ENCODE measurements around the gene CFAP20DC.
"Not testable (repeated sequence)": the region's sequence is repeated elsewhere in the genome, so short reads cannot be mapped to it uniquely, and the experiment has no call there.

CFAP20DC gene

GRCh38 chr3:58996730-58997129 is 53.1 kb downstream of the CFAP20DC start:
- H3K9me3 Mint-ChIP-seq = no peaks in the 10 kb centered on the region
- no peak overlapping the region for H3K27ac Mint-ChIP-seq
- H3K4me1 Mint-ChIP-seq = peaks cover 11% of the 10 kb centered on the region
- H3K27me3 Mint-ChIP-seq = no peaks in the 10 kb centered on the region
- no peaks in the 10 kb centered on the region for H3K36me3 Mint-ChIP-seq
- no peak for ATAC-seq
- H3K4me3 Mint-ChIP-seq = no peak overlapping the region

GRCh38 chr3:58994746-58995330 is 55.0 kb downstream of the CFAP20DC start:
- H3K4me1 Mint-ChIP-seq = peaks cover 7% of the 10 kb centered on the region
- no peak overlapping the region for H3K27ac Mint-ChIP-seq
- H3K36me3 Mint-ChIP-seq = no peaks in the 10 kb centered on the region
- H3K4me3 Mint-ChIP-seq = no peak overlapping the region
- no peaks in the 10 kb centered on the region for H3K27me3 Mint-ChIP-seq
- no peak for ATAC-seq
- no peaks in the 10 kb centered on the region for H3K9me3 Mint-ChIP-seq

DNA sequence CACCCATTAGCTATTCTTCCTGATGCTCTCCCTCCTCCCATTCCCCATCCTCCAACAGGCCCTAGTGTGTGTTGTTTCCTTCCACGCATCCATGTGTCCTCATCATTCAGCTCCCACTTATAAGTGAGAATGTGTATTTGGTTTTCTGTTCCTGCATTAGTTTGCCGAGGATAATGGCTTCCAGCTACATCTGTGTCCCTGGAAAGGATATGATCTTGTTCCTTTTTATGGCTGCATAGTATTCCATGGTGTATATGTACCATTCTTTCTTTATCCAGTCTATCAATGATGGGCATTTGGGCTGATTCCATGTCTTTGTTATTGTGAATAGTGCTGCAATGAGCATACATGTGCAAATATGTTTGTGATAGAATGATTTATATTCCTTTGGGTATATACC is 56.3 kb downstream of the CFAP20DC start:
- Mint-ChIP-seq H3K4me3 (no peak overlapping the region), H3K36me3 (no peaks in the 10 kb centered on the region), H3K27ac (no peak overlapping the region), H3K4me1 (peaks cover 7% of the 10 kb centered on the region), H3K9me3 (no peaks in the 10 kb centered on the region), H3K27me3 (no peaks in the 10 kb centered on the region)
- no peak for ATAC-seq

DNA sequence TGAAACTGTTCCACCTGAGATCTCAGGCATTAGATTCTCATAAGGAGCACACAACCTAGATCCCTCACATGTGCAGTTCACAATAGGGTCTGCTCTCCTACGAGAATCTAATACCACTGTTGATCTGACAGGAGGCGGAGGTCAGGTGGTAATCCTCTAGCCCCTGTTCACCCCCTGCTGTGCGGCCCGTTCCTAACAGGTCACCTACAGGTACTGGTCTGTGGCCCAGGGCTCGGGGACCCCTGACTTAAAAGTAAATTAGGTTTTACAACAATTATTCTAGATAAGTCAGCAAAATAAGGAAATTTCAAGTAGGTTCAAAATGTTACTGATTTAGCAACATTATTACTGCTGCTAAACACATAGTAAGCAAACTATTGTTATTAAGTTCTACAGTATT is 58.2 kb downstream of the CFAP20DC start:
- no peak overlapping the region for H3K27ac Mint-ChIP-seq
- peaks cover 7% of the 10 kb centered on the region for H3K4me1 Mint-ChIP-seq
- H3K36me3 Mint-ChIP-seq = no peaks in the 10 kb centered on the region
- H3K9me3 Mint-ChIP-seq = peaks cover 3% of the 10 kb centered on the region
- ATAC-seq = no peak
- no peak overlapping the region for H3K4me3 Mint-ChIP-seq
- H3K27me3 Mint-ChIP-seq = no peaks in the 10 kb centered on the region

DNA sequence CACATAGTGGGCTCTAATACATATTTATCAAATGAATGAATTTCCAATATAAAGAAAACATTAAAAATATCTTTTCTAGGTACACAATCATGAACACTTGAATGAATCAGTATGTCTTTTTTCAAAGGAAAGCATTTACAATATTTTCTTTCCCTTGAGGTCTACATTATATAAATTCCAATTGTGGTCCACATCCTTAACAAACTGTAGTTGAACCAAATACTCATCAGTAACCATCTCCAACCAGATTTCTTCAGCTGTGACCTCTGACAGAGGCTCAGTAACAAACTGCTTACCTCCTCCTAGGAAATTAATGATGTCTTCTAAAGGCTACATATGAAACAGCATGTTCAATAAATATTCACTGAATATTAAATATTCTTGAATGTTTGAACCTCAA is 58.8 kb downstream of the CFAP20DC start:
- H3K36me3 Mint-ChIP-seq = no peaks in the 10 kb centered on the region
- H3K27ac Mint-ChIP-seq = no peak overlapping the region
- ATAC-seq = no peak
- H3K4me3 Mint-ChIP-seq = no peak overlapping the region
- H3K4me1 Mint-ChIP-seq = peaks cover 7% of the 10 kb centered on the region
- H3K9me3 Mint-ChIP-seq = peaks cover 4% of the 10 kb centered on the region
- H3K27me3 Mint-ChIP-seq = no peaks in the 10 kb centered on the region

- ATAC-seq = no peak
- no peaks in the 10 kb centered on the region for H3K36me3 Mint-ChIP-seq
- no peak overlapping the region for H3K27ac Mint-ChIP-seq
- H3K4me1 Mint-ChIP-seq = peaks cover 5% of the 10 kb centered on the region
- H3K4me3 Mint-ChIP-seq = no peak overlapping the region
- H3K9me3 Mint-ChIP-seq = peaks cover 6% of the 10 kb centered on the region
- H3K27me3 Mint-ChIP-seq = no peaks in the 10 kb centered on the region
Measured at GRCh38 chr3:58989955-58990354, 59.9 kb downstream of the CFAP20DC start.

GRCh38 chr3:58989163-58989562 is 60.7 kb downstream of the CFAP20DC start:
- H3K9me3 Mint-ChIP-seq = peaks cover 6% of the 10 kb centered on the region
- H3K4me3 Mint-ChIP-seq = no peak overlapping the region
- no peak overlapping the region for H3K27ac Mint-ChIP-seq
- H3K27me3 Mint-ChIP-seq = no peaks in the 10 kb centered on the region
- H3K4me1 Mint-ChIP-seq = no peaks in the 10 kb centered on the region
- H3K36me3 Mint-ChIP-seq = no peaks in the 10 kb centered on the region
- ATAC-seq = no peak

- ATAC-seq = no peak
- Mint-ChIP-seq H3K4me1 (no peaks in the 10 kb centered on the region), H3K9me3 (peaks cover 6% of the 10 kb centered on the region), H3K4me3 (no peak overlapping the region), H3K27me3 (no peaks in the 10 kb centered on the region), H3K36me3 (no peaks in the 10 kb centered on the region), H3K27ac (no peak overlapping the region)
Measured at GRCh38 chr3:58988041-58988440, 61.8 kb downstream of the CFAP20DC start.

- H3K36me3 Mint-ChIP-seq = no peaks in the 10 kb centered on the region
- H3K4me1 Mint-ChIP-seq = no peaks in the 10 kb centered on the region
- no peak for ATAC-seq
- peaks cover 11% of the 10 kb centered on the region for H3K9me3 Mint-ChIP-seq
- no peak overlapping the region for H3K4me3 Mint-ChIP-seq
- no peaks in the 10 kb centered on the region for H3K27me3 Mint-ChIP-seq
- no peak overlapping the region for H3K27ac Mint-ChIP-seq
Measured at GRCh38 chr3:58986654-58987053, 63.2 kb downstream of the CFAP20DC start.

DNA sequence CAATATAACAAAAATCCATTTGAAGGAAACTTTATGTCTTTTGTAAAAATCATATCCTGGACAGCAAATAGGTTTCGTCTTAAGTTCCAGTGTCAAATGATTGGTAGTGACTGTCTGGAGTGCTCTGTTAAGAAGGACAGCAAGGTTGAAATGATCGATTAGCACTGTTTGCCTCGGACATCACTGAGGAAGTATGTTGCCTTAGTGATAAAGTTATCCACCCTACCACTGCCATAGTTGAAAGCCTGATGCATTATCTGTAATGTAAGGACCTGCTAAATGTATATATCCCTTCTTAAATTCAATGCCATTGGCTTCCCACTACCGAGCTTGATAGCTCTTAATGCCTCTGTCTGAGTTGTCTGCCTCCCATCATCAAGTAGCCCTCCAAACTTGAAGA is 70.0 kb downstream of the CFAP20DC start:
- no peak overlapping the region for H3K27ac Mint-ChIP-seq
- H3K27me3 Mint-ChIP-seq = no peaks in the 10 kb centered on the region
- H3K4me3 Mint-ChIP-seq = no peak overlapping the region
- peaks cover 5% of the 10 kb centered on the region for H3K9me3 Mint-ChIP-seq
- H3K4me1 Mint-ChIP-seq = no peaks in the 10 kb centered on the region
- ATAC-seq = no peak
- H3K36me3 Mint-ChIP-seq = no peaks in the 10 kb centered on the region

GRCh38 chr3:58973796-58974195 is 76.0 kb downstream of the CFAP20DC start:
- ATAC-seq = no peak
- Mint-ChIP-seq H3K4me3 (no peak overlapping the region), H3K36me3 (no peaks in the 10 kb centered on the region)

DNA sequence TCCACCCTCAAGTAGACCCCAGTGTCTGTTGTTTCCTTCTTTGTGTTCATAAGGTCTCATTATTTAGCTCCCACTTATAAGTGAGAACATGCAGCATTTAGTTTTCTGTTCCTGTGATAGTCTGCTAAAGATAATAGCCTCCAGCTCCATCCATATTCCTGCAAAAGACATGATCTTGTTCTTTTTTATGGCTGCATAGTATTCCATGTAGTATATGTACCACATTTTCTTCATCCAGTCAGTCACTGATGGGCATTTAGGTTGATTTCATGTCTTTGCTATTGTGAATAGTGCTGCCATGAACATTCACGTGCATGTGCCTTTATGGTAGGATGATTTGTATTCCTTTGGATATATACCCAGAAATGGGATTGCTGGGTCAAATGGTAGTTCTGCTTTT is 82.0 kb downstream of the CFAP20DC start:
- H3K4me3 Mint-ChIP-seq, H3K36me3 Mint-ChIP-seq, ATAC-seq: not testable (repeated sequence)

More at GRCh38 chr3:58973796-58974195, 76.0 kb downstream of the CFAP20DC start:
- no peaks in the 10 kb centered on the region for H3K27me3 Mint-ChIP-seq
- peaks cover 3% of the 10 kb centered on the region for H3K9me3 Mint-ChIP-seq
- no peak overlapping the region for H3K27ac Mint-ChIP-seq
- no peaks in the 10 kb centered on the region for H3K4me1 Mint-ChIP-seq

GRCh38 chr3:58965865-58966264 is 84.0 kb downstream of the CFAP20DC start:
- no peak for ATAC-seq
- H3K9me3 Mint-ChIP-seq = no peaks in the 10 kb centered on the region

More for the DNA sequence above, 82.0 kb downstream of the CFAP20DC start:
- not testable (repeated sequence) for H3K4me1 Mint-ChIP-seq, H3K27me3 Mint-ChIP-seq, H3K9me3 Mint-ChIP-seq, H3K27ac Mint-ChIP-seq

GRCh38 chr3:58963928-58964503 is 85.8 kb downstream of the CFAP20DC start:
- no peak overlapping the region for H3K4me3 Mint-ChIP-seq
- no peaks in the 10 kb centered on the region for H3K27me3 Mint-ChIP-seq
- no peaks in the 10 kb centered on the region for H3K4me1 Mint-ChIP-seq
- no peaks in the 10 kb centered on the region for H3K36me3 Mint-ChIP-seq
- ATAC-seq = no peak
- H3K9me3 Mint-ChIP-seq = no peaks in the 10 kb centered on the region
- H3K27ac Mint-ChIP-seq = no peak overlapping the region

More at GRCh38 chr3:58965865-58966264, 84.0 kb downstream of the CFAP20DC start:
- H3K27me3 Mint-ChIP-seq = no peaks in the 10 kb centered on the region
- no peak overlapping the region for H3K27ac Mint-ChIP-seq
- no peak overlapping the region for H3K4me3 Mint-ChIP-seq
- no peaks in the 10 kb centered on the region for H3K36me3 Mint-ChIP-seq
- H3K4me1 Mint-ChIP-seq = no peaks in the 10 kb centered on the region

DNA sequence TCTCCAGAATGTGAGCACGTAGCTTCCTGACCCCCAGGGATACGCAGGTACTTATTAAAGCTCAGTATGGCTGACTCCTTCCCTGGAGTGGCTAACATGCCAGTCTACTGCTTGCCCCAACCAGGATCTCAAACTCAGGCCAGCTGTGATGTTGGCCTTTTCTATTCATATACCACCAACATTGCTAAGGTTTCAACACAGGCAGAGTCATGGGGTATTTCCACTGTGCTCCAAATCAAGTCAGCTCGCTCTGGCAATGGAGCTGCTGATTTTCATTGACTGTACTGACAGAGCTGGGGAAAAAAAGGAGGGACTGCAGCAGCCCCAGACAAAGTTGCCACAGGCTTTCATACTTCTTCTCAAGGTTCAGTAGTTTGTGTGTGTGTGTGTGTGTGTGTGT is 87.0 kb downstream of the CFAP20DC start:
- Mint-ChIP-seq H3K36me3 (no peaks in the 10 kb centered on the region), H3K9me3 (no peaks in the 10 kb centered on the region), H3K4me3 (no peak overlapping the region), H3K27me3 (no peaks in the 10 kb centered on the region), H3K27ac (no peak overlapping the region), H3K4me1 (no peaks in the 10 kb centered on the region)
- no peak for ATAC-seq

- Mint-ChIP-seq H3K9me3 (no peaks in the 10 kb centered on the region), H3K36me3 (no peaks in the 10 kb centered on the region), H3K27ac (no peak overlapping the region), H3K27me3 (no peaks in the 10 kb centered on the region), H3K4me3 (no peak overlapping the region), H3K4me1 (no peaks in the 10 kb centered on the region)
- ATAC-seq = no peak
Measured at GRCh38 chr3:58962040-58962651, 87.7 kb downstream of the CFAP20DC start.

All from stimulated activated memory B cell treated with anti-CD40 and anti-IgM and Interleukin-4, amounts not matched to agents 10 μg/mL and 1 μg/mL and 100 μg/mL, for 72 hours (primary cell).